OCI-LY7 (cell line): ENCODE data around the gene DCP2. TPM values are rescaled to one million over a fixed set of nuclear protein-coding genes. Genes with fewer than 3 reads are reported as not detected.

Experiments used
- BruUV-seq: library from RNA; stranded (reverse); fragments of 400-500 nt; replicated peaks from 2 replicates; lab custom pipeline; 2021; lab: Mats Ljungman, UMichigan
- CTCF ChIA-PET: fragments of 300-600 bp; sonication (Branson Sonifier 250); formaldehyde crosslinking; loops from one replicate; lab custom pipeline; 2022; ENCODE audit warnings: antibody characterized with exemption; ENCODE audit not compliant: unreplicated experiment; lab: Charles Lee
- POLR2A ChIA-PET: fragments of 300-600 bp; sonication (Branson Sonifier 250); formaldehyde crosslinking; loops from one replicate; lab custom pipeline; 2022; ENCODE audit warnings: antibody characterized with exemption; lab: Charles Lee
- DNase-seq: peaks from one replicate; pipeline ENCODE4 v3.0.0-alpha.2; 2015; ENCODE audit warnings: low spot score
- H2AFZ ChIP-seq: fragments of 200-600 bp; sonication (generic), shearing (Covaris generic); 2 replicates; pipeline ENCODE4 v1.6.1; 2014; ENCODE audit warnings: mild to moderate bottlenecking, antibody characterized with exemption, low read length, moderate library complexity
- H3K27ac ChIP-seq: fragments of 200-600 bp; sonication (generic); 2 replicates; pipeline ENCODE4 v1.5.1; 2014; ENCODE audit warnings: mixed run types, low read depth, mild to moderate bottlenecking, moderate library complexity, low read length, inconsistent platforms; ENCODE audit not compliant: poor library complexity, severe bottlenecking
- H3K36me3 ChIP-seq: fragments of 200-600 bp; sonication (generic); 2 replicates; pipeline ENCODE4 v1.6.1; 2014; ENCODE audit warnings: mild to moderate bottlenecking, antibody characterized with exemption, low read length, moderate library complexity, mixed read lengths; ENCODE audit not compliant: insufficient read depth
- H3K4me1 ChIP-seq: fragments of 200-600 bp; sonication (generic); 2 replicates; pipeline ENCODE4 v1.5.1; 2014; ENCODE audit warnings: mild to moderate bottlenecking, low read length; ENCODE audit not compliant: insufficient read depth, poor library complexity, severe bottlenecking
- H3K4me2 ChIP-seq: fragments of 200-600 bp; sonication (generic); 2 replicates; pipeline ENCODE4 v1.6.1; 2014; ENCODE audit warnings: mild to moderate bottlenecking, low read length
- H3K4me3 ChIP-seq: fragments of 200-600 bp; sonication (generic); 2 replicates; pipeline ENCODE4 v1.5.1; 2014; ENCODE audit warnings: mild to moderate bottlenecking, low read depth, low read length; ENCODE audit not compliant: poor library complexity, severe bottlenecking
- H3K79me2 ChIP-seq: fragments of 200-600 bp; sonication (generic); 2 replicates; pipeline ENCODE4 v1.6.1; 2016; ENCODE audit warnings: low read depth, mild to moderate bottlenecking, low read length, moderate library complexity, mixed read lengths; ENCODE audit not compliant: insufficient read depth
- H3K9me2 ChIP-seq: fragments of 200-600 bp; sonication (generic); 2 replicates; pipeline ENCODE4 v1.6.1; 2016; ENCODE audit warnings: mild to moderate bottlenecking, low read length, mixed read lengths; ENCODE audit not compliant: insufficient read depth
- H3K9me3 ChIP-seq: fragments of 200-600 bp; sonication (generic); 2 replicates; pipeline ENCODE4 v1.6.1; 2014; ENCODE audit warnings: mild to moderate bottlenecking, mixed run types, low read length, mixed read lengths
- H4K20me1 ChIP-seq: fragments of 200-600 bp; sonication (generic); 2 replicates; pipeline ENCODE4 v1.6.1; 2014; ENCODE audit warnings: mild to moderate bottlenecking, antibody characterized with exemption, low read length, moderate library complexity, mixed read lengths; ENCODE audit not compliant: insufficient read depth
- EZH2phosphoT487 ChIP-seq: fragments of 200-600 bp; sonication (generic); IDR thresholded peaks from 2 replicates; pipeline ENCODE4 v1.6.1; 2018; ENCODE audit warnings: low read depth, borderline replicate concordance, mild to moderate bottlenecking, mixed run types, antibody characterized with exemption, low read length, moderate library complexity, mixed read lengths
- intact Hi-C: fragments of 100-400 bp; cut with micrococcal nuclease; formaldehyde crosslinking; loops from one replicate; pipeline ENCODE4 v1.10.0; 2022; ENCODE audit not compliant: unreplicated experiment
- total RNA-seq, 2 experiments: library from RNA; depleted of rRNA in 1 of 2; stranded (reverse); fragments of >200 nt in 1 of 2; shearing (Covaris generic) in 1 of 2; gene quantifications; 2 replicates each; pipeline ENCODE4 v1.2.3, GENCODE V29; 2014 to 2022
- TF ChIP-seq, protein P1 (sequence below): fragments of 200-600 bp; sonication (generic); conservative IDR thresholded peaks from 2 replicates; pipeline ENCODE4 v1.5.1; 2014; ENCODE audit warnings: mild to moderate bottlenecking, antibody characterized with exemption, low read length, moderate library complexity, mixed read lengths

Gene DCP2
- total RNA-seq, 2 experiments from 2014 or later: 81.3 to 139 TPM

- H4K20me1 ChIP-seq: no peaks in the 10 kb centered on the region; the same call in 1 of the 2 replicates
- ChIA-PET POLR2A (interaction anchor here (0.5 to 0.9 kb wide), 2 partner anchors 13 to 342 kb away, joined by 3 read pairs; no protein-coding TSS in a partner anchor), CTCF (no interaction called here)
- intact Hi-C loops: no loop called here
- no peaks in the 10 kb centered on the region for H3K9me3 ChIP-seq
- DNase-seq: no peak
- no TSS peak for BruUV-seq
- H3K4me2 ChIP-seq: no peak overlapping the region
- H3K36me3 ChIP-seq: peaks cover 10% of the 10 kb centered on the region
- peaks cover 21% of the 10 kb centered on the region for H3K79me2 ChIP-seq
- no peak overlapping the region for H3K27ac ChIP-seq
- H3K4me1 ChIP-seq: peaks cover 16% of the 10 kb centered on the region
- TF ChIP-seq, protein P1, sequence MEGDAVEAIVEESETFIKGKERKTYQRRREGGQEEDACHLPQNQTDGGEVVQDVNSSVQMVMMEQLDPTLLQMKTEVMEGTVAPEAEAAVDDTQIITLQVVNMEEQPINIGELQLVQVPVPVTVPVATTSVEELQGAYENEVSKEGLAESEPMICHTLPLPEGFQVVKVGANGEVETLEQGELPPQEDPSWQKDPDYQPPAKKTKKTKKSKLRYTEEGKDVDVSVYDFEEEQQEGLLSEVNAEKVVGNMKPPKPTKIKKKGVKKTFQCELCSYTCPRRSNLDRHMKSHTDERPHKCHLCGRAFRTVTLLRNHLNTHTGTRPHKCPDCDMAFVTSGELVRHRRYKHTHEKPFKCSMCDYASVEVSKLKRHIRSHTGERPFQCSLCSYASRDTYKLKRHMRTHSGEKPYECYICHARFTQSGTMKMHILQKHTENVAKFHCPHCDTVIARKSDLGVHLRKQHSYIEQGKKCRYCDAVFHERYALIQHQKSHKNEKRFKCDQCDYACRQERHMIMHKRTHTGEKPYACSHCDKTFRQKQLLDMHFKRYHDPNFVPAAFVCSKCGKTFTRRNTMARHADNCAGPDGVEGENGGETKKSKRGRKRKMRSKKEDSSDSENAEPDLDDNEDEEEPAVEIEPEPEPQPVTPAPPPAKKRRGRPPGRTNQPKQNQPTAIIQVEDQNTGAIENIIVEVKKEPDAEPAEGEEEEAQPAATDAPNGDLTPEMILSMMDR: no peak
- no peak for TF ChIP-seq EZH2phosphoT487
- H3K9me2 ChIP-seq: no peaks in the 10 kb centered on the region
- H2AFZ ChIP-seq: 0 out of 2 replicates have a peak overlapping the region, but pooled peaks have one; percentile 11
- no peak overlapping the region for H3K4me3 ChIP-seq
Measured at GRCh38 chr5:112973904-112974303, 2.7 kb upstream of the DCP2 start.

DNA sequence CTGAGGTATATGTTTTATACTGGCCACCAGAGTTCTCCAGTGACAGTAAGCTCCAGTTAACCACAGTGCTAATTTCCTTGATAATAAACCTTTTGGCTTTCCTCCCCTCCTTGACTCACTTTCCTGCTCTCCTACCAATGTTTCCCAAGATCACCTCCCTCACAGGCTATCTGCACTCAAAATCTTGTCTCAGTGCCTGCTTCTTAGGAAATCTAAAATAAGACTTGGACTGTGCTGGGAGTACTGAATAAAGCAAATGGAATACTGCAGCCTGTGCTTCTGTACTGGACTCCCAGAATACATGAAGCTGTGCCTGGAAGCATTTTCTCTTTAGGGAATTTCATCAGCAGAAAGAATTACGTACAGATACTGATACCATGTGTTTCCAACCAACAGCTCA, 1.7 kb upstream of the DCP2 start:
- no peak overlapping the region for H3K4me3 ChIP-seq
- peak overlapping the region; percentile 83; the same call in 1 of the 2 replicates for H2AFZ ChIP-seq
- H3K4me2 ChIP-seq: no peak overlapping the region
- CTCF ChIA-PET: interaction anchor here (1.0 kb wide), 1 partner anchor 127 kb away, joined by 3 read pairs; no protein-coding TSS in a partner anchor
- BruUV-seq: no TSS peak
- H4K20me1 ChIP-seq: peaks cover 7% of the 10 kb centered on the region; the same call in 1 of the 2 replicates
- intact Hi-C loops: loop anchor here (5.0 kb wide), 1 partner anchor 547 kb away; no protein-coding TSS in a partner anchor
- H3K36me3 ChIP-seq: peaks cover 11% of the 10 kb centered on the region
- no peak overlapping the region for H3K27ac ChIP-seq
- H3K9me2 ChIP-seq: no peaks in the 10 kb centered on the region
- peaks cover 31% of the 10 kb centered on the region for H3K79me2 ChIP-seq
- TF ChIP-seq EZH2phosphoT487: no peak
- TF ChIP-seq, protein P1: no peak
- H3K4me1 ChIP-seq: peaks cover 26% of the 10 kb centered on the region
- no peaks in the 10 kb centered on the region for H3K9me3 ChIP-seq
- DNase-seq: no peak
- POLR2A ChIA-PET: interaction anchor here (0.6 to 2.7 kb wide), 10 partner anchors 9 to 800 kb away, joined by 3 to 12 read pairs (median 3); partner anchors contain the start of genes REEP5 and YTHDC2
